Astrocyte (in vitro differentiated cells and primary cell): ENCODE data around the gene SORBS2. TPM values are rescaled to one million over a fixed set of nuclear protein-coding genes. Genes with fewer than 3 reads are reported as not detected.
A peak's percentile ranks its signal among the peaks of the same experiment; 100 is the strongest.

Source experiments
- DNase-seq: peaks from one replicate; pipeline ENCODE4 v3.0.0-alpha.2; 2010; ENCODE audit warnings: low read depth
- FAIRE-seq: peaks from 2 replicates; lab custom pipeline; 2011; peaks lifted over from hg19 to GRCh38; lab: Jason Lieb, UNC
- H2AFZ ChIP-seq: 2 replicates; pipeline ENCODE4 v1.6.0; 2012; ENCODE audit warnings: low read depth, low read length, inconsistent platforms
- H3K27ac ChIP-seq: 2 replicates; pipeline ENCODE4 v1.5.1; 2011; ENCODE audit warnings: low read depth, low read length, inconsistent platforms
- H3K27me3 ChIP-seq: 2 replicates; pipeline ENCODE4 v1.6.0; 2011; ENCODE audit warnings: low read length, inconsistent platforms; ENCODE audit not compliant: insufficient read depth
- H3K36me3 ChIP-seq: 2 replicates; pipeline ENCODE4 v1.5.1; 2011; ENCODE audit warnings: low read length, inconsistent platforms; ENCODE audit not compliant: insufficient read depth
- H3K4me1 ChIP-seq: 2 replicates; pipeline ENCODE4 v1.5.1; 2011; ENCODE audit warnings: low read length, inconsistent platforms; ENCODE audit not compliant: insufficient read depth
- H3K4me2 ChIP-seq: 2 replicates; pipeline ENCODE4 v1.6.0; 2012; ENCODE audit warnings: low read length, inconsistent platforms
- H3K4me3 ChIP-seq: 2 replicates; pipeline ENCODE4 v1.5.1; 2011; ENCODE audit warnings: low read depth, mild to moderate bottlenecking, low read length, inconsistent platforms; ENCODE audit not compliant: insufficient read depth
- H3K79me2 ChIP-seq: 2 replicates; pipeline ENCODE4 v1.6.0; 2012; ENCODE audit warnings: mild to moderate bottlenecking, low read length, inconsistent platforms; ENCODE audit not compliant: insufficient read depth
- H3K9ac ChIP-seq: 2 replicates; pipeline ENCODE4 v1.6.0; 2012; ENCODE audit warnings: mild to moderate bottlenecking, low read length, inconsistent platforms
- H3K9me3 ChIP-seq: 2 replicates; pipeline ENCODE4 v1.5.1; 2012; ENCODE audit warnings: low read depth, mild to moderate bottlenecking, low read length, inconsistent platforms; ENCODE audit not compliant: insufficient read depth
- H4K20me1 ChIP-seq: 2 replicates; pipeline ENCODE4 v1.6.0; 2012; ENCODE audit warnings: low read length, inconsistent platforms; ENCODE audit not compliant: insufficient read depth
- H3K27ac Mint-ChIP-seq: one replicate; pipeline ENCODE4 v1.8.0; 2021; ENCODE audit warnings: mild to moderate bottlenecking, mixed read lengths; ENCODE audit not compliant: unreplicated experiment
- H3K27me3 Mint-ChIP-seq: one replicate; pipeline ENCODE4 v1.8.0; 2021; ENCODE audit warnings: low read depth, mixed read lengths; ENCODE audit not compliant: unreplicated experiment
- H3K36me3 Mint-ChIP-seq: one replicate; pipeline ENCODE4 v1.8.0; 2021; ENCODE audit warnings: low read depth, mixed read lengths; ENCODE audit not compliant: unreplicated experiment
- H3K4me1 Mint-ChIP-seq: one replicate; pipeline ENCODE4 v1.8.0; 2021; ENCODE audit warnings: low read depth, mixed read lengths; ENCODE audit not compliant: unreplicated experiment
- H3K4me3 Mint-ChIP-seq: one replicate; pipeline ENCODE4 v1.8.0; 2021; ENCODE audit warnings: mild to moderate bottlenecking, moderate library complexity, mixed read lengths; ENCODE audit not compliant: unreplicated experiment
- H3K9me3 Mint-ChIP-seq: one replicate; pipeline ENCODE4 v1.8.0; 2021; ENCODE audit warnings: mild to moderate bottlenecking, mixed read lengths; ENCODE audit not compliant: unreplicated experiment
- EZH2 ChIP-seq: IDR thresholded peaks from 2 replicates; pipeline ENCODE4 v1.6.1; 2012; ENCODE audit warnings: mild to moderate bottlenecking, low read length, inconsistent platforms; ENCODE audit not compliant: insufficient read depth
- total RNA-seq: library from RNA; stranded (reverse); gene quantifications from 2 replicates; pipeline ENCODE4 v1.2.1, GENCODE V29; 2021
- TF ChIP-seq, protein P1 (sequence below): IDR thresholded peaks from 2 replicates; pipeline ENCODE4 v1.5.1; 2011; ENCODE audit warnings: low read depth, mild to moderate bottlenecking, inconsistent platforms, low read length, moderate library complexity; ENCODE audit not compliant: insufficient read depth

Gene SORBS2
- total RNA-seq, 1 donor from 2014 or later, result 97.4 TPM

- FAIRE-seq, result peak; percentile 45
- no peaks in the 10 kb centered on the region for H3K79me2 ChIP-seq
Measured at GRCh38 chr4:185711726-185712125, 100.3 kb downstream of the SORBS2 start.

DNA sequence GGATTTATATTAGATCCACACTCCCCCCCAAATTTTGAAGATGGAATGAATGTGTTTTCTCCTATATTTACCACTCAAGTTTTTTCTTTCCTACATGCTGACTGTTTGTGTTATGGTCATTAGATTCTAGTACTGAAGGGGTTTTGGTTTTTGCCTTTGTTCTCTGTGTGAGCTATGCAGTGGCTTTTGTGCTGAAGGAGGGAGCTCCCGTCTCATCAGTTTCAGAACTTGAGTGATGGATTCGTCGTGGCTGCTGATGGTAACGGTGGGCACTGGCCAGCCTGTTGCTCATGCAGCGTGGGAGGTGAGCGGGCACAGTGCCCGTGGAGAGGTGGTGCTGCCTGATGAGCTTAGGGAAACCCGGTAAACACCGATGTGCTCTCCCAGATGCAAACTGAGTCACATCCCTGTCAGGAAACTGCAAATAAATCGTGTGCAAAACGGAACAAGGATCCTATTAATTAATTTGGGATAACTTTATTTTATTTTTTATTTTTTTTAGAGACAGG is 101.5 kb downstream of the SORBS2 start:
- Mint-ChIP-seq H3K4me1 (peaks cover 31% of the 10 kb centered on the region), H3K27ac (no peak overlapping the region)

More at GRCh38 chr4:185711726-185712125, 100.3 kb downstream of the SORBS2 start:
- H3K27me3 Mint-ChIP-seq, result no peaks in the 10 kb centered on the region
- TF ChIP-seq EZH2, result no peak
- TF ChIP-seq, protein P1, sequence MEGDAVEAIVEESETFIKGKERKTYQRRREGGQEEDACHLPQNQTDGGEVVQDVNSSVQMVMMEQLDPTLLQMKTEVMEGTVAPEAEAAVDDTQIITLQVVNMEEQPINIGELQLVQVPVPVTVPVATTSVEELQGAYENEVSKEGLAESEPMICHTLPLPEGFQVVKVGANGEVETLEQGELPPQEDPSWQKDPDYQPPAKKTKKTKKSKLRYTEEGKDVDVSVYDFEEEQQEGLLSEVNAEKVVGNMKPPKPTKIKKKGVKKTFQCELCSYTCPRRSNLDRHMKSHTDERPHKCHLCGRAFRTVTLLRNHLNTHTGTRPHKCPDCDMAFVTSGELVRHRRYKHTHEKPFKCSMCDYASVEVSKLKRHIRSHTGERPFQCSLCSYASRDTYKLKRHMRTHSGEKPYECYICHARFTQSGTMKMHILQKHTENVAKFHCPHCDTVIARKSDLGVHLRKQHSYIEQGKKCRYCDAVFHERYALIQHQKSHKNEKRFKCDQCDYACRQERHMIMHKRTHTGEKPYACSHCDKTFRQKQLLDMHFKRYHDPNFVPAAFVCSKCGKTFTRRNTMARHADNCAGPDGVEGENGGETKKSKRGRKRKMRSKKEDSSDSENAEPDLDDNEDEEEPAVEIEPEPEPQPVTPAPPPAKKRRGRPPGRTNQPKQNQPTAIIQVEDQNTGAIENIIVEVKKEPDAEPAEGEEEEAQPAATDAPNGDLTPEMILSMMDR, result no peak
- H3K4me1 Mint-ChIP-seq, result peaks cover 29% of the 10 kb centered on the region
- peaks cover 19% of the 10 kb centered on the region for H3K36me3 Mint-ChIP-seq
- Histone ChIP-seq H3K27me3 (no peaks in the 10 kb centered on the region), H2AFZ (no peak overlapping the region), H3K9ac (no peak overlapping the region), H3K27ac (peak overlapping the region; percentile 17), H3K9me3 (no peaks in the 10 kb centered on the region), H4K20me1 (no peaks in the 10 kb centered on the region), H3K4me2 (no peak overlapping the region), H3K4me1 (peaks cover 46% of the 10 kb centered on the region), H3K36me3 (no peaks in the 10 kb centered on the region), H3K4me3 (no peak overlapping the region)
- H3K9me3 Mint-ChIP-seq, result peaks cover 6% of the 10 kb centered on the region
- peak; percentile 54 for DNase-seq
- H3K4me3 Mint-ChIP-seq, result no peak overlapping the region
- no peak overlapping the region for H3K27ac Mint-ChIP-seq

More for the DNA sequence above, 101.5 kb downstream of the SORBS2 start:
- no peak for FAIRE-seq
- Histone ChIP-seq H3K27me3 (no peaks in the 10 kb centered on the region), H3K36me3 (no peaks in the 10 kb centered on the region), H3K79me2 (peaks cover 3% of the 10 kb centered on the region), H4K20me1 (no peaks in the 10 kb centered on the region), H3K4me3 (peak overlapping the region; percentile 5), H2AFZ (no peak overlapping the region), H3K9ac (peak overlapping the region; percentile 18), H3K4me1 (peaks cover 46% of the 10 kb centered on the region), H3K4me2 (peak overlapping the region; percentile 57), H3K9me3 (no peaks in the 10 kb centered on the region), H3K27ac (peak overlapping the region; percentile 45)
- no peaks in the 10 kb centered on the region for H3K27me3 Mint-ChIP-seq
- DNase-seq, result peak; percentile 69
- no peak overlapping the region for H3K4me3 Mint-ChIP-seq
- H3K9me3 Mint-ChIP-seq, result peaks cover 6% of the 10 kb centered on the region
- TF ChIP-seq, protein P1, result no peak
- peaks cover 19% of the 10 kb centered on the region for H3K36me3 Mint-ChIP-seq
